DMS 273 (cell line): ENCODE results near the gene SBF1.
"Not testable (repeated sequence)": the region's sequence is repeated elsewhere in the genome, so short reads cannot be mapped to it uniquely, and the experiment has no call there.

Source experiments
- DNase-seq: peaks from one replicate; lab custom pipeline; 2025; ENCODE audit not compliant: unreplicated experiment; lab: John Stamatoyannopoulos, UW

The SBF1 gene

DNA sequence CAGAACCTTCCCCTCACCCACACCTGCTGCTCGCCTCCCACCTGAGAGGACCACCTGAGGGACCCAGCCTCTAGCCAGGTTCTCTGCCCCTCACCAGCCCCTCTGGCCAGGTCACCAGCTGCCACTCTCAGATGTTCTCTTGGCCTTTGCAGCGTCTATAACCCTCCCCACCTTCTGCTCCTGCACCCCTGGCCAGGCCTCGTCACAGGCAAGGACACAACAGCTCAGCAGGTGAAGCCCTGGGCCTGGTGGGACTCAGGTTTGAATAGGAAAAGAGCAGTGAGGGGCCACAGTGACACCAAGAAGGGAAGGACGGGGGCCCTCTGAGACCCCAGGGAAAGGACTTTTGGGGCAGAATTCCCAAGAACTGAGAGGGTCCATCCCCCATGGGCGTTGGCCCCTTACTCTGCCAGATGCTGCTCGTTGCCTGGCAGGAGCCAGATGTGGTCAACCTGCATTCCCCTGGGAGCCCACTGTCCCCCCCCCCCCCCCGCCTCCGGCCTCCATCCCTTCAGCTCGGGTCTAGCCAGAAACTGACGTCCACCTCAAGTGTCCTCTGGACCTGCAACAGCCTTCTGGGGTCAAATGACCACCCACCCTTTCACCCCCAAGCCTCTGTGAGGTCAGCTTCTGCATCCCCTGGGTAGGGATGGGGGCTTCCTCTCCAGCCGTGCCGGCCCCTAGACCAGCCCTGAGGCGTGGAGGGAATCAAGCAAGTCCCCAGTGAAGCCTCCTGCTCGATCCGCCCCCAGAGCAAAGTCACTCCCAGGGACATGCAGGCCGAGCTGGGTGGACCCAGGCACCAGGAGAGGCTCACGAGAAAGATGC is 28.7 kb downstream of the SBF1 start:
- DNase-seq, result no peak

DNA sequence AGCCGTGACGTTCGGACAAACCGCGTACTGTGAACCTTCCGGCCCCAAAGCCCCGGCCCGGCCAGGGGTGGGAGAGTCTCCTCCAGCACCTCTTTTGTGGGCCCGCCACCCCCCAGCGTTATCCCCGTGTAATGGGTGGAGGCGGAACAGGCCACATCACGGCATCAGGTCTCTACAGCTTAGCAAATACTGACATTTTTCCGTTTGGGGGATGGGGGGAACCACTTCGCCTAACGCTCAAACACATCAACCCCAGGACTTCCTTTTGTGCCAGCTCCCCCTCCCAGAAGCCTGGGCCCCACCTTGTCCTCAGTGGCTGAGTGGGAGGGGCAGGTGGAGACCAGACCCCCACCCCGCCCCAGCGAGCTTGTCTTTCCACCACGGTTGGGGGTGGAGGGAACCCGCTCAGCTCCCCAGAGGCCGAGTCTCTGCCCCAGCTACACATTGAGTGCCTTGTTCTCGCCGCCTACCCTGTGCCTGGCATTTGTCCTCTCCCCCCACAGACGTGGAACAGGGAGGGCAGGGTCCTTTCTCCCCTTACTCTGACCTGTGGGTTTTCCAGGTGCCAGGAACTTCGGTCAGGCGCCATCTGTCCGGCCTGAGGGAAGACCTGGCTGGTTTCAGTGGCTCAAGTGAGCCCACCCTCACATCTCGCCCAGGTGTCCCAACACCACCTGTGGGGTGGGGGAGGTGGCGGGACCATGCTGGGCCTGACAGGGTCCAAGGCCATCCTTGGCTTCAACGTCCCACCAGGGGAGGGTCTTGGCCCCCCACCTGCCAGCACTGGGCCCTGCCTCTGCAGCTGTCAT is 29.6 kb downstream of the SBF1 start:
- peak; percentile 25 for DNase-seq

DNA sequence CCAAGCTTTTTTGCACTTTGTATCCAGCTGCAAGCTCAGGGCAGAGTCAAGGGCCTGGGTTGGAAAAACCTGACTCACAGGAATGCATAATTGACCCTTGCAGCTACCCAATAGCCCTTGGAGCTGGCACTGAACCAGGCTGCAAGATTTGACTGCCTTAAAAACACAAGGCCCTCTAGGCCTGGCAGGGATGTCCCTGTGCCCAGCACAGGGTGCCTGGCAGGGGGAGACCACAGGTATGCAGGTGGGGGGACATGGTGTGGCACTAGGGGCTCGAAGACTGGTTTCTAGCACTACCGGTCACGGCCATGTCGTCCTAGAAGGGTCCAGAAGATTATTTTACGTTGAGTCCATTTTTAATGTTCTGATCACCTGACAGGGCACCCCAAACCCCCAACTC is 30.2 kb downstream of the SBF1 start:
- peak; percentile 25 for DNase-seq

DNA sequence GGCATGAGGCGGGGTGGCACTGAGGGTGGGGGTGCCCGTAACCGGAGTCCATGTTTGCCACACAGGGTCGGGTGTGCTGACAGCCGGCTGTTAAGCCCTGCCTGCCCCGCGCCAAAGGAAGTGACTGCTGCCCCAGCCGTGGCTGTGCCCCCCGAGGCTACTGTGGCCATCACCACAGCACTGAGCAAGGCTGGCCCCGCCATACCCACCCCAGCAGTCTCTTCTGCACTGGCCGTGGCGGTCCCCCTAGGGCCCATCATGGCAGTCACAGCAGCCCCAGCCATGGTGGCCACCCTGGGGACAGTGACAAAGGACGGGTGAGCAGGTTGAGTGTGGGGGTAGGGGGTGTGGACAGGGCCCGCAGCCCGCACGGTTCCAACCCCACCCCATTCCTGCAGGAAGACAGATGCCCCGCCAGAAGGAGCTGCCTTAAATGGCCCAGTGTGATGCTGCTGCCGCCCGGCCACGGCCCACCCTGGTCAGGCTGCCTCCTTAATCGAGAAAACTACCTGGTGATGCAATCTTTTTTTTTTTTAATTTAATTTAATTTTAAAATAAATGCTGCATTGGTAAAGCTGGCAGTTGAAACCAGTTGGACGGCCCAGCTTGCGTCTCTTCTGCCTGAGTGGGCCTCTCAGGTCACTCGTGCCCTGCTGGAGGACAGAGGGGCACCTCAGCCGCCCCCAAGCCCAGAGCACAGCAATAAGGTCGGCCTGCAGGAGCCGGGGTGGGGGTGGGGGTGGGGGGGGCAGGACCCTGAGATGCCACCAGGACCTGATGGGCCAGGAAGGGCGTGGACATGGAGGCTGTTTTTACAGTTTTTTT is 30.8 kb downstream of the SBF1 start:
- peak; percentile 50 for DNase-seq

DNA sequence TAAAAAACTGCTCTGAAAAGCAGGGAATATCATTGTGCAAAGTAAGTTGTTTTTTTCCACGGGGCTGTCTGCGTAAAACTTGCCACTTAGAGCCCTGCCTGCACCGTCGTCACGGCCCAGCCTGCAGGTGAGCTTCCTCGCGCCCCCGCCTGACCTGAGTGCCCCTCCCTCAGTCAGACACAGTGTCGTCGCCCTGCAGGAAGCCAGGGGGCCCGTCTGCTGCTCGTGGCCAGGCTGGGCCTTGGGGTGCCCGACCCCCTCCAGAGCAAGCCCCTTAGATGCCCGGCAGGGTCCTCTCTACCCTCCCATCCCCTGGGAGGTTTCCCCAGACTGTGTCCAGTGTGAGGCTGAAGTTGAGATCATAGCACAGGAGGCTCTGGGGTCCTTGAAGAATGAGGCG is 31.6 kb downstream of the SBF1 start:
- DNase-seq, result no peak

DNA sequence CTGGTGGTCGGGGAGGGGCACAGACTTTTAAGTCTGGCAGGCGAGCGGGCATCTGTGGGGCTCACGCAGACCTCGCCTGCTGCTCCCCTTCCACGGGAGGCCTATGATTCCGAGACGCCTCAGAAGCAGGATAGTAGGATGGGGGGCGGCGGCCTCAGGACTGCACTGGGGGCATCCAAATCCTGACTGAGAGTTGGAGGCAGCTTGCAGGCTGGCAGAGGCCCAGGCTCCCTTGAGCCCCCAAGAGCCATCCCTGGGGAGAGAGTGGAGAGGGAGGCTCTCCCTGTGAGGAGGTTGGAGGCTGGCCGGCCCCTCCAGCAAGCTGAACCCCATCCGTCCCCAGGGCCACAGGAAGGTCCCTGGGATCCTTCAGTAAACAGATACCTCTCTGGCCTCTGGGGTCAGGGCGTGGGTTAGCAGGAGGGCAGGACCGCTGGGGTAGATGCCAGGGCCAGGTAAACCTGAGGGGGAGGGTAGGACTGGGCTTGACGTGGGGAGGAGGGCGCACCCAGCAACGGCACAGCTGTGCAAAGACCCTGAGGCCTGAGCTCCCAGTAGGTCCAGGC is 33.3 kb downstream of the SBF1 start:
- no peak for DNase-seq

DNA sequence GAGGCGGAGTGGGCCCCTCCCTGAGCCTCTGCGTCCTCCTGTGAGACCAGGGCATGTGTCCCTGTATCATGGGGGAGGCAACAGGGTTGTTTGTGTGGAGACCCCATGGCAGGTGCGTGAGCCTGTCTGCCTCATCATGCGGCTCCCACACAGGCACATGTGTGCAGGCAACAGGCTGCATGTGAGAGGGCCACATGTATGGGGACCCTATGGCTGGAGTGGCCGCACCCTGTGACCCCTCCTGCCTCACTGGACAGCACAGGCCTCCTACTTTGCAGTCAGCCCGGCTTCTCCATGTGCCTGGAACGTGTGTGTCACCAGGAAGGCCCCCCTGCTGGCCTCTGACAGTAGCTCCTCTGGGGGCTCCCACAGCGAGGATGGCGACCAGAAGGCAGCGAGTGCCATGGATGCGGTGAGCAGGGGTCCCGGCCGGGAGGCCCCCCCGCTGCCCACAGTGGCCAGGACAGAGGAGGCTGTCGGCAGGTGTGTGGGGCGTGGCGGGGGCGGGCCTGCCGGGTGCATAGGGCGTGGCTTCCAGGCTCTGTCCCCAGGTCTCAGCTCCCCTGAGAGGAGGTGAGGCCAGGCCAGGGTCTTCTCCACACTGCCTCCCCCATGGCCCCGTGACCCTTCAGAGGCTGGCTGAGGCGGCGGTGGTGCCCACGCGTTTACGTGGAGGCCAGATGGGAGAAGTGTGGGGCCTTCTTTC is 34.1 kb downstream of the SBF1 start:
- no peak for DNase-seq

DNA sequence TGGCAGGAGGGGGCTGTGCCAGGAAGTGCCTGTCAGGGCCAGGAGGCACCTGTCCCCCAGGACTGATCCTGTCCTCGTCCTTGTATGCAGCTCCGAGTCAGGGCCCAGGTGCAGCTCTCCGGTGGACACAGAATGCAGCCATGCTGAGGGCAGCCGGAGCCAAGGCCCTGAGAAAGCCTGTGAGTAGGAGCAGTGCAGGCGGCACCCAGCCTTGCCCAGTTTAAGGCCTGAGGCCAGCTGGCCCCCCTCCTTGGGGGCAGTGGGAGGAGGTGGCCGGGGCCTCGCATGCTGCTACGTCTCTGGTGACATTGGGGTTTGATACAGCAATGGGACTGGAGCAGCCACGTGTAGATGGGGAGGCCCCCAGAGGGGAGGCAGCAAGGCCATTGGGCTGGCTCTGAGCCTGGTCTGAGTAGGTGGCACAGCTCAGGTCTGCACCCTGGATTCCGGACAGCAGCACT is 34.9 kb downstream of the SBF1 start:
- DNase-seq, result no peak

DNA sequence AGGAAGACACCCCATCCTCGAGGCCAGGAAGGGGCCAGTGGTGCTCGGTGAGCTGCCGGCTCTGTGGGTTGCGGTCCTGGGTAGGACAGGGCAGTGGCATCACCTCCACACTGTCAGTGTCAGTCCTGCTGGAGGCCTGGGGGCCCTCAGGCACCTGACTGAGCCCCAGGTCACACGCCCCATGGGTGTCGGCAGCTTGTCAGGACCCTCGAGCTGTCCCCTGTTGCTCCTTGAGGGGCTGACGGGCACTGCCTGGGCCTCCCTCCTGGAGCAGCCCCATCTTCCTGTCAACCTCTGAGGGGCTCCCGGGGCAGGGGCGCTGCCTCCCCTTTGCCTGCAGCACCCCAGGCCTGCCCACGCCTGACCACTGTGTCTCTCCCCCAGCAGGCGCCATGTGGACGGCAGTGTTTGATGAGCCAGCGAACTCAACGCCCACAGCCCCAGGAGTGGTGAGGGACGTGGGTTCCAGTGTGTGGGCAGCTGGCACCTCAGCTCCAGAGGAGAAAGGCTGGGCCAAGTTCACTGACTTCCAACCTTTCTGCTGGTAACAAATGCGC is 35.4 kb downstream of the SBF1 start:
- DNase-seq, result no peak

DNA sequence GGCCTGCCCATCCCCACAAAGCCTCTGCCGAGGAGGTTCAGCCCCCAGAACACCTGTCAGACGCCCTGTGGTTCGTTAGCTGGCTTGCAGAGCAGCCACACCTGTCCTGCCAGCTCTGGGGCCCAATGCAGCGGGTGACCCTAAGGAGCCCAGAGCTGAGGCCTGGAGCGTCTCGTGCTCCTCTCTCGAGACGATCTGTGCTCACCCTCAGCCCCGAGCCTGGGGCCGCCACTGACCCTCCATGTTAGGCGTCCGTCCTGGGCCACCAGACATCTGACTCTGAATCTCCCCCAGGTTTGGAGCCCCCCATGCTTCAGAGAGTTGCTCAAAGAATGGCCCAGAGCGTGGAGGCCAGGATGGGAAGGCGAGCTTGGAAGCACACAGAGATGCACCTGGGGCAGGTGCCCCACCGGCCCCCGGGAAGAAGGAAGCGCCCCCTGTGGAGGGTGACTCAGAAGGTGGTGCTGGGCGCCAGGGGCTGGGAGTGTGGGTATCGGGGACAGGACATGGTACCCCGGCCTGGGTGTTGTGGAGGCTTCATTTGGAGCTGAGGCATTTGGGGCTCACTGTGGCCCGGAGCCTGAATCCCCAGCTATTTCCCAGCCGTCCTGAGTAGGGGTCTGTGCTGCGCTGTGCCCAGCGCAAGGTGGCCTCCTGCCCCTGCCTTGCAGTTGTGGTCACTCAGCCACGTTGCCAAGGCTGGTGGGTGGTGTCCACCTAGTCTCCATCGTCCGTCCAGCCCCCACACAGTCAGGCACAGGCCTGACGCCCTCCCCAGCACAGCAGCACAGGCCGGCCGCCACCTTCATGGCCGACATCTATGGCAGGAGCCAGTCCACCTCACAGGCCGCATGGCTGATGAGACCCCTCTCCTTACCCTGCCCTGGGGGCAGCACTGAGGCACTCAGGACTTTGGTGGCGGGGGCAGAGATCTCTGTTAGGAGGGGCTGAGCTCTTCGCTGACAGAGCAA is 36.2 kb downstream of the SBF1 start:
- DNase-seq, result no peak

DNA sequence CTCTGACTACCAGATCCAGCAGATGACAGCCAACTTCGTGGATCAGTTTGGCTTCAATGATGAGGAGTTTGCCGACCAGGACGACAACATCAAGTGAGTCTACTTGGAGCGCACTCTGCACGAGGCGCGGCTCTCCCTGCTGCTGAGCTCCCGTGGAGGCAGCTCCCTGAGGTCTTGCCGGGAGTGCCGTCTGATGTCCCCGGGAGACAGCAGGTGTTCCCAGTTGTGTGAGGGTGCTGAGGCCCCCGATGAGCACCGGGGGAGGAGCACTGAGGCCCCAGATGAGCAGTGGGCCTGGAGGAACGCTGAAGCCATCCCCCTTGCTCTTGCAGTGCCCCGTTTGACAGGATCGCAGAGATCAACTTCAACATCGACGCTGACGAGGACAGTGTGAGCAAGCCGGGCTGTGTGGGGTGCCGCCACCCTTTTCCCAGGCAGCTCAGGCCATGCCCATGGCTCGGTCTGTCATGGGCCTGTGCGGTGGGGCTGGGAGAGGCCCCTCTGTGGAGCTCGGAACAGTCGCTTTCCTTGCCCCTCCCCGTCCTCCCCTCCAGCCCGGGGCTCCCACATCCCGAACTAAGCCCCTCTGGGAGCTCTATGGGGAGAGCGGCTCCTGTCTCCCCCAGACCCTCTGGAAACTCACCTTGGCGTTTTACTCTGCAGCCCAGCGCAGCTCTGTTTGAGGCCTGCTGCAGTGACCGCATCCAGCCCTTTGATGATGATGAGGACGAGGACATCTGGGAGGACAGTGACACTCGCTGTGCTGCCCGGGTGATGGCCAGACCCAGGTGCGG is 37.1 kb downstream of the SBF1 start:
- no peak for DNase-seq

DNA sequence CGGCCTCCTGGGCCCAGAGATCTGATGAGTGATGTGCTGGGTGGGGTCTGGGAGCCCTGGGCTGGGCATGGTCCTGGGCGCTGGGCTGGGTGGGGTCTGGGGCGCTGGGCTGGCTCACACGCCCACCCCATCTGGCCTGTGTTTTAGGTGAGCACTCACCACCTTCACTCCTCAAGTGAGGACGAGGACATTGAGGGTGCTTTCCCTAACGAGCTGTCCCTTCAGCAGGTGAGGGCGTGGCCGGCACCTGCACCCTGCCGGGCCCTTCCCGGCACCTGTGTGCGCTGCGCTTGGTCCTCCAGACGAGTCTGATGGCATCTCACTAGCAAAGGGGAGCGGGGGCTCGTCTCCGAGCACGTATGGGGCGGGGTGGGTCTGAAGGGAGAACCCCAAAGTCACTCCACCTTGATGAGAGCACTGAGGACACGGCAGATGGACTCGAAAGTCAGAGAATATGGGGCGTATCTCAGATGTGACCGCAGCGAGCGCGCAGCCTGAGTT is 37.9 kb downstream of the SBF1 start:
- DNase-seq, result no peak

DNA sequence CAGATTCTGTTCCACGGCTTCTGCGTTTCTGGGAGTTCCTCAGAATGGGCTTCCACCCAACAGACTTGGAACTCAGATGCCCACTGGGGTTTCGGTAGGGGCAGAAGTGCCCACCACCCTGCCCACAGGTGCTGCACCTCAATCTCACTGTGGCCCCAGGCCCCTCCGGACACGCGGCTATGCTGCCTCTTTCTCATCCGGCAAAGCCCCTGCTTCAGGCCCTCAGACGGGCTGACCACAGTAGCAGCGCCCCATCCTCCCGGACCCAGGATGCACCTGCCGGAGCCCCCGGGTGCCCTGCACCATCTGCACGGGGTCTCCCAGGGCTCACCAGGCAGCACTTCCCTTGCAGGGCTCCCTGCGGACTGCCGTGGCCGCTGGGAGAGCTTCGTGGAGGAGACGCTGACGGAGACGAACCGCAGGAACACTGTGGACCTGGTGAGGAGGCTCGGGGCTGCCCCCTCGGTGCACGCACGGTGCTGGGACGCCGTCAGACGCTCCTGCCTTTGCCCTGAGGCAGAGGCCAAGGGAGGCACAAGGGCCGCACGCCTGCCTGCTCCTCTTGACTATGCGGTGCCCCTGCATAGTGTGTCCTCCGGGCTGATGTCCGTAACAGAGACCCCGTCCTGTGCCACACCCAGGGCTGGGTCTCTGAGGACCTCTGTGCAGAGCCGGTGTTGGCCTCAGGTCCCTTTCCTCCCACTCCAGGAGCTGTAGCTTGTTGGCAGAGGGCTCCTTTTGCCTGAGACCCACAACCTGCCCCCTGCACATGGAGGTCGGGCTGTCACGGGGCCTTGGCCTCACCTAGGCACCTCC is 38.6 kb downstream of the SBF1 start:
- DNase-seq, result no peak

DNA sequence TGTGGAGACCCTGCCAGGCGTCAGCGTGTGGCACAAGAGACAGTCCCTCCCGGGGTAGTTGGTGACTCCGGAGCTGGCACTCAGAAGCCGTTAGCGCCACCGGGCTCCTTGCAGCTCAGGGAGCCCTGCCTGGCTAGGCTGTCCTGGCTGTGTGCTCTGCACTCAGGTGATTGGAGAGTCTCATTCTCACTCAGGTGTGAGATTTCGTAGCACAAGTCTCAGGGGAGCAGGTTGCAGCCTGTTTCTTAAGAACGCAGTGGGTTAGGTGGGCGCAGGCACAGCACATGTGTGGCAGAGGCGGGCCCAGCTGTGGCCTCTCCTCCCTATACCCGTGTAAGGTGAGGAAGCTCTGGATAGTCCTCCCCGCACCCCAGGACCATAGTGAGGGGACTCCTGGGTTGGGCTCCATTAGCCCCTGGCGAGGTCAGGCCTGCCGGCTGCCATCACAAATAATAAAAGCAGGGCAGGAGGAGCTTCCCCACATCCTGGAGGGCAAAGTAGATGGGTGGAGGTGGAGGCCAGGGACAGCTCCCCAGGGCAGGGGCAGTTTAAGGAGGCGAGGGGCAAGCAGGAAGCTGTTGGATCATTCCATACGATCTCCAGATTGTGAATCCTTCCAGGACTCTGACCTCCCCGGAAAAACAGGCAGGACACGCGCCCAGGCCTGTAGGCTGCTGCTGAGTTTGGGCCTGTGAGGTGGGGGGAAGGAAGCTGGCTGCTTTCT is 39.4 kb downstream of the SBF1 start:
- DNase-seq, result no peak

DNA sequence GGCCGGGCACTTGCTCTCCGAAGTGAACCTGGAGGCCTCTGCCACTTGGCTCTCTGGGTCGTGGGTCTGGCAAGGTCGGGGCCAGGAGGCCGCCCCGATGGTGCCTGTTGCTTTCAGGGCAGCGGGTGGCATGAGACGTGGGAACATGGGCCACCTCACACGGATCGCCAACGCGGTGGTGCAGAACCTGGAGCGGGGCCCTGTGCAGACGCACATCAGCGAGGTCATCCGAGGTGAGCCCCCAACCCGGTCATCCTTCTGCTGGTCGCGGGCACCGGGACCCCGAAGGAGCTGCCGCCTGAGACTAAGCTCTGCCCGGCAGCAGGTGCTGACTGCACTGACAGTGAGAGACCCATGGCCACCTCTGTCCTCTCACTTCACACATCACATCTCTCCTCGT is 40.0 kb downstream of the SBF1 start:
- DNase-seq, result no peak

DNA sequence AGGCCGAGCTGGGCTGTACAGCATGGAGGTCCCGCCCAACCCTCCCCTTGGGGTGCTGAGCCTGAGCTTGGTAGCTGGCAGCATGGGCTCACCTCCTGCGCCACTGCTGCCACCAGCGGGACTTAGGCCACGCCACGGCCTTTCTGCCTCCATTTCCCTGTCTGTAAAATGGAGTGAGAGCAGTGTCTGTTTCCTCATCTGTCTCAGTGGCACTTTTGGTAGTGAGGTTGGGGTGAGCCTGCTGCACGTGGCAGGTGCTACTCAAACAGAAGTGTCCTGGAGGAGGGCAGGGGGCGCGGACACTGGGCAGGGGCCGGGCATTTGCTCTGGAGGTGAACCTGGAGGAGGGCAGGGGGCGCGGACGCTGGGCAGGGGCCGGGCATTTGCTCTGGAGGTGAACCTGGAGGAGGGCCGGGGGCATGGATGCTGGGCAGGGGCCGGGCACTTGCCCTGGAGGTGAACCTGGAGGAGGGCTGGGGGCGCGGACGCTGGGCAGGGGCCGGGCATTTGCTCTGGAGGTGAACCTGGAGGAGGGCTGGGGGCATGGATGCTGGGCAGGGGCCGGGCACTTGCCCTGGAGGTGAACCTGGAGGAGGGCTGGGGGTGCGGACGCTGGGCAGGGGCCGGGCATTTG is 41.8 kb downstream of the SBF1 start:
- not testable (repeated sequence) for DNase-seq
